Measurements from ENCODE around the gene JAK1.

JAK1 gene

GRCh38 chr1:64839261-64839660 lies 127.1 kb downstream of the JAK1 start:
- no peak for TF ChIP-seq EGR1 (IDR thresholded peaks at IDR 0.05)
- no peak for TF ChIP-seq TAF1 (IDR thresholded peaks at IDR 0.05; ENCODE audit: low read depth)
- TF ChIP-seq FOXM1 (IDR thresholded peaks at IDR 0.05; ENCODE audit: borderline replicate concordance, low read depth): no peak

DNA sequence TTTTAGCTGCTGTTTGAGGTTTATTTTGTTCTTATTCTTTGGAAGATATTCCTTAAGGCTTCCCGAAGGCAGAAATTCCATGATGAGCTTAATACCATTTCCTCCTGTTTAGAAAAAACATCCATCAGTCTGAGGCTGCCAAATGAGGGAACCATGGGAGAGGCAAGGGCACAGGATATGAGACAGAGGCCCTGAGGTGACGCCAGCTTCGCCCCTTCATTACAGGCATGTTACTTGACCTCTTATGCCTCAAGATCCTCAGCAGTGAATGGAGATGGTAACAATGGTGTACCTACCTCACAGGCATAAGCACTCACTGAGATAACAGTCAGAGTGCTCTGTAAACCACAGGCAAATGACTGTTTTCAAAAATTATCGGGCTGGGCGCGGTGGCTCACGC lies 127.9 kb downstream of the JAK1 start:
- TF ChIP-seq TEAD4 (IDR thresholded peaks at IDR 0.05): no peak
- TF ChIP-seq CEBPB (IDR thresholded peaks at IDR 0.05): no peak
- TF ChIP-seq YY1 (IDR thresholded peaks at IDR 0.05; ENCODE audit: low read depth): no peak
- no peak for TF ChIP-seq FOXM1 (IDR thresholded peaks at IDR 0.05; ENCODE audit: borderline replicate concordance, low read depth)
- TF ChIP-seq, protein P1, sequence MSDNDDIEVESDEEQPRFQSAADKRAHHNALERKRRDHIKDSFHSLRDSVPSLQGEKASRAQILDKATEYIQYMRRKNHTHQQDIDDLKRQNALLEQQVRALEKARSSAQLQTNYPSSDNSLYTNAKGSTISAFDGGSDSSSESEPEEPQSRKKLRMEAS (IDR thresholded peaks at IDR 0.05): no peak
- no peak for TF ChIP-seq REST (IDR thresholded peaks at IDR 0.05; ENCODE audit: low read depth)
- TF ChIP-seq TCF12 (IDR thresholded peaks at IDR 0.05; ENCODE audit: low read depth): no peak
- TF ChIP-seq ZBTB7A (IDR thresholded peaks at IDR 0.05; ENCODE audit: low read depth): no peak
- TF ChIP-seq EP300 (IDR thresholded peaks at IDR 0.05; ENCODE audit: borderline replicate concordance): no peak

- no peak for TF ChIP-seq EGR1 (IDR thresholded peaks at IDR 0.05)
- TF ChIP-seq FOXM1 (IDR thresholded peaks at IDR 0.05; ENCODE audit: borderline replicate concordance, low read depth): no peak
- TF ChIP-seq REST (IDR thresholded peaks at IDR 0.05; ENCODE audit: low read depth): no peak
- no peak for TF ChIP-seq CREB1 (IDR thresholded peaks at IDR 0.05; ENCODE audit: low read depth)
- TF ChIP-seq NFIC (IDR thresholded peaks at IDR 0.05): no peak
- no peak for TF ChIP-seq TAF1 (IDR thresholded peaks at IDR 0.05; ENCODE audit: low read depth)
- no peak for TF ChIP-seq TCF12 (IDR thresholded peaks at IDR 0.05; ENCODE audit: low read depth)
- no peak for TF ChIP-seq CEBPB (IDR thresholded peaks at IDR 0.05)
- no peak for TF ChIP-seq YY1 (IDR thresholded peaks at IDR 0.05; ENCODE audit: low read depth)
- TF ChIP-seq EP300 (IDR thresholded peaks at IDR 0.05; ENCODE audit: borderline replicate concordance): no peak
- no peak for TF ChIP-seq TEAD4 (IDR thresholded peaks at IDR 0.05)
- TF ChIP-seq, protein P1 (IDR thresholded peaks at IDR 0.05): no peak
- TF ChIP-seq ZBTB7A (IDR thresholded peaks at IDR 0.05; ENCODE audit: low read depth): no peak
- TF ChIP-seq, protein P2, sequence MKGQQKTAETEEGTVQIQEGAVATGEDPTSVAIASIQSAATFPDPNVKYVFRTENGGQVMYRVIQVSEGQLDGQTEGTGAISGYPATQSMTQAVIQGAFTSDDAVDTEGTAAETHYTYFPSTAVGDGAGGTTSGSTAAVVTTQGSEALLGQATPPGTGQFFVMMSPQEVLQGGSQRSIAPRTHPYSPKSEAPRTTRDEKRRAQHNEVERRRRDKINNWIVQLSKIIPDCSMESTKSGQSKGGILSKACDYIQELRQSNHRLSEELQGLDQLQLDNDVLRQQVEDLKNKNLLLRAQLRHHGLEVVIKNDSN (IDR thresholded peaks at IDR 0.05): no peak
- no peak for TF ChIP-seq RAD21 (IDR thresholded peaks at IDR 0.05; ENCODE audit: low read depth)
Observed at GRCh38 chr1:64836802-64837201, 129.5 kb downstream of the JAK1 start.

DNA sequence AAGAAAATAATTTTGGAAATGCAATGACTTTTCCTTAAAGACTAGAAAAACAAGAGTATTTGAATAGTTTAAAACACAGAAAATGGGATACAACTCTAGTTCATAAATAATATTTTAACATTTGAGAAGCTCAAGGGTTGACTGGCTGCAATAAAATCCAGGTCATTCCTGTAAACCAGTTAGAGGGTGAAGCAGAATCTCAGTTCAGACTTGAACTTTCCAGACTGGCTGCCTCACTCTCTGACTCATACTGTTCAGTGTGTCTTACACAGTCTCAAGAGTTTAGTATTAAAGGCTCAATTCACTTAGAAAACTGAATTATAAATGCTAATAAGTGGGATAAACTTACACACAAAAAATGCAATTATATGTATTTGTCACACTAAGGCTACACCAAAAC lies 131.6 kb downstream of the JAK1 start:
- TF ChIP-seq RAD21 (IDR thresholded peaks at IDR 0.05; ENCODE audit: low read depth) (no peak), FOXM1 (IDR thresholded peaks at IDR 0.05; ENCODE audit: borderline replicate concordance, low read depth) (no peak), CEBPB (IDR thresholded peaks at IDR 0.05) (no peak), REST (IDR thresholded peaks at IDR 0.05; ENCODE audit: low read depth) (no peak), TCF12 (IDR thresholded peaks at IDR 0.05; ENCODE audit: low read depth) (no peak), ZBTB7A (IDR thresholded peaks at IDR 0.05; ENCODE audit: low read depth) (no peak), TEAD4 (IDR thresholded peaks at IDR 0.05) (no peak), NFIC (IDR thresholded peaks at IDR 0.05) (no peak), YY1 (IDR thresholded peaks at IDR 0.05; ENCODE audit: low read depth) (no peak), EP300 (IDR thresholded peaks at IDR 0.05; ENCODE audit: borderline replicate concordance) (no peak)
- TF ChIP-seq, protein P2 (IDR thresholded peaks at IDR 0.05): no peak
- TF ChIP-seq, protein P1 (IDR thresholded peaks at IDR 0.05): no peak

All from Ishikawa (cell line).